Body of pancreas (tissue), 4 donors: ENCODE measurements around the gene LRFN4.

Experiments
- CTCF ChIP-seq, 7 experiments: fragments of 450-650 bp in 4 of 7; fragments of 200-600 bp in 3 of 7; sonication (generic) in 3 of 7; IDR thresholded peaks; one replicate each; pipeline ENCODE4 v1.5.1; 2016 to 2019; ENCODE audit warnings: antibody characterized with exemption in 7 of 7
- POLR2A ChIP-seq, 3 donors: fragments of 450-650 bp; IDR thresholded peaks; one replicate each; pipeline ENCODE4 v1.6.1; 2016; ENCODE audit warnings: antibody characterized with exemption in 3 of 3, mild to moderate bottlenecking in 2 of 3

- TF ChIP-seq CTCF (IDR thresholded peaks at IDR 0.05) (no peak), POLR2A (IDR thresholded peaks at IDR 0.05) (no peak)
Measured at GRCh38 chr11:66879583-66879982, 22.7 kb downstream of the LRFN4 start.
